ENCODE results near the gene NRG3.

DNA sequence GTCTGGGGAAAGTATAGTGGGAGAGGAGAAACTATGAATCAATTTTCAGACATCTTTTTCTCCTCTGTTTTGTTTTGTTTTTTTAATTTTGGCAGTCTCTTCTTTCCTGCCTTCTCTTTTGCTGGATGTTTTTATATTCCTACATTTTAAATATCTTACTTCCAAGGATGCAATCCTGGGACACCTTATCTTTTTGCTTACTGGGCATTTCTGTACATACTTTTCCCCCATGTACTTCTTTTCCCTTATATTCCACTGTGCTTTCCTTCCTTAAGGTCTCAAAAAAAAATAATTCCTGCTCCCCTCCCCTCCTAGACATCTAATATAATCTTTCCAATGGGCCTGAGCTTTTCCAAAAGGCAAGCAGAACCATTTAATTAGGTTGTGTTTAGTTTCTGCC lies 701.1 kb downstream of the NRG3 start:
- TF ChIP-seq, protein P1, sequence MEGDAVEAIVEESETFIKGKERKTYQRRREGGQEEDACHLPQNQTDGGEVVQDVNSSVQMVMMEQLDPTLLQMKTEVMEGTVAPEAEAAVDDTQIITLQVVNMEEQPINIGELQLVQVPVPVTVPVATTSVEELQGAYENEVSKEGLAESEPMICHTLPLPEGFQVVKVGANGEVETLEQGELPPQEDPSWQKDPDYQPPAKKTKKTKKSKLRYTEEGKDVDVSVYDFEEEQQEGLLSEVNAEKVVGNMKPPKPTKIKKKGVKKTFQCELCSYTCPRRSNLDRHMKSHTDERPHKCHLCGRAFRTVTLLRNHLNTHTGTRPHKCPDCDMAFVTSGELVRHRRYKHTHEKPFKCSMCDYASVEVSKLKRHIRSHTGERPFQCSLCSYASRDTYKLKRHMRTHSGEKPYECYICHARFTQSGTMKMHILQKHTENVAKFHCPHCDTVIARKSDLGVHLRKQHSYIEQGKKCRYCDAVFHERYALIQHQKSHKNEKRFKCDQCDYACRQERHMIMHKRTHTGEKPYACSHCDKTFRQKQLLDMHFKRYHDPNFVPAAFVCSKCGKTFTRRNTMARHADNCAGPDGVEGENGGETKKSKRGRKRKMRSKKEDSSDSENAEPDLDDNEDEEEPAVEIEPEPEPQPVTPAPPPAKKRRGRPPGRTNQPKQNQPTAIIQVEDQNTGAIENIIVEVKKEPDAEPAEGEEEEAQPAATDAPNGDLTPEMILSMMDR (IDR thresholded peaks at IDR 0.05) = no peak
- TF ChIP-seq POLR2AphosphoS5 (IDR thresholded peaks at IDR 0.05) (no peak), POLR2A (IDR thresholded peaks at IDR 0.05) (no peak)

Data from prostate gland (tissue), 2 donors.